GM11168 (cell line): ENCODE data around the gene SCO2.
"Not testable (repeated sequence)": the region's sequence is repeated elsewhere in the genome, so short reads cannot be mapped to it uniquely, and the experiment has no call there.

Experiments used
- in situ Hi-C: fragments of 300-500 bp; cut with MboI; formaldehyde crosslinking; loops from one replicate; pipeline ENCODE4 v1.12.0; 2022; ENCODE audit warnings: low sequenced_read_pairs; ENCODE audit not compliant: unreplicated experiment

SCO2 gene

DNA sequence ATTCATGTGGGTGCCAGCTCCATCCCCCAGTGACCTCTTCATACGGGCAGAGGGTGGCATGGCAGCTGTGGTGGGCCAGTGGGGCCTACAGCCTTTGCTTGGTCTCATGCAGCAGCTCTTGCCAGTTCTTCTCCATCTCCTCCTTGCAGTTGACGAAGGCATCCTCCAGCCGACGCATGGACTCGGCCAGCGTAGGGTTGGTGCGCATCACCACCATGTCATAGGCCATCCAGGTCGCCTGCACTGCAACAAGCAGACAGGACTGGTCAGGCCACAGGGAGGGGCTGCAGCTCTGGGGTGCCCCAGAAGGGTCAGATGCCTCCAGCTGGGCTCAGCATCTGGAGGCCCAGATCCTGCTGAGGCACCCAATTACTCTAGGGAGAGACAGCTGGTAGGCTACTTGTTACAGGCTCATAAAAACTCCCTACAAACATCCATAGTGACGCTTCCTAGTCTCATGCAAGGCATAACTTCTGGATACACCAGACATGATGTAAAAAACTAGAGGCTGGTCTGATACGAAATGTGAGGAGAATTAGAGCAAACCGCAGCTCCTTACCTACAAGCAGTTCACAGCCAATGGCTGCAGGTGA, 25.9 kb upstream of the SCO2 start:
- in situ Hi-C loops: no loop called here

DNA sequence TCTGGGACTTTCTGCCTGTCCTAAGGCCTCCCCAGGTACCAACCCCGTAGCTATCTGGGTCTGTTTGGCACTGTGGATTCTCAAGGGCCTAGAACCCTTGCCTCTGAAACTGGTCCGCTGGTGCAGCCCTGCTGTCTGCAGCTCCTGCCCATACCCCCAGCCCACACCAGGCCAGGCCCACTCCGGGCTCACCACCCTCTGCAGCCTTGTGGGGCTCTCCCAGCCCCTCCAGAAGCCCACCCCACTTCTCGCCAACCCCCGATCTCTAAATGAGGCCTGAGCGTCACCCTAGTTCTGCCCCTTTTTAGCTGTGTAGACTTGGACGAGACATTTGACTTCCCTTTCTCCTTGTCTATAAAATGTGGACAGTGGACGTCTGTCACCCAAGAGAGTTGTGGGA, 25.0 kb upstream of the SCO2 start:
- in situ Hi-C loops: no loop called here

- in situ Hi-C loops: no loop called here
Measured at GRCh38 chr22:50548921-50549790, 23.8 kb upstream of the SCO2 start.

DNA sequence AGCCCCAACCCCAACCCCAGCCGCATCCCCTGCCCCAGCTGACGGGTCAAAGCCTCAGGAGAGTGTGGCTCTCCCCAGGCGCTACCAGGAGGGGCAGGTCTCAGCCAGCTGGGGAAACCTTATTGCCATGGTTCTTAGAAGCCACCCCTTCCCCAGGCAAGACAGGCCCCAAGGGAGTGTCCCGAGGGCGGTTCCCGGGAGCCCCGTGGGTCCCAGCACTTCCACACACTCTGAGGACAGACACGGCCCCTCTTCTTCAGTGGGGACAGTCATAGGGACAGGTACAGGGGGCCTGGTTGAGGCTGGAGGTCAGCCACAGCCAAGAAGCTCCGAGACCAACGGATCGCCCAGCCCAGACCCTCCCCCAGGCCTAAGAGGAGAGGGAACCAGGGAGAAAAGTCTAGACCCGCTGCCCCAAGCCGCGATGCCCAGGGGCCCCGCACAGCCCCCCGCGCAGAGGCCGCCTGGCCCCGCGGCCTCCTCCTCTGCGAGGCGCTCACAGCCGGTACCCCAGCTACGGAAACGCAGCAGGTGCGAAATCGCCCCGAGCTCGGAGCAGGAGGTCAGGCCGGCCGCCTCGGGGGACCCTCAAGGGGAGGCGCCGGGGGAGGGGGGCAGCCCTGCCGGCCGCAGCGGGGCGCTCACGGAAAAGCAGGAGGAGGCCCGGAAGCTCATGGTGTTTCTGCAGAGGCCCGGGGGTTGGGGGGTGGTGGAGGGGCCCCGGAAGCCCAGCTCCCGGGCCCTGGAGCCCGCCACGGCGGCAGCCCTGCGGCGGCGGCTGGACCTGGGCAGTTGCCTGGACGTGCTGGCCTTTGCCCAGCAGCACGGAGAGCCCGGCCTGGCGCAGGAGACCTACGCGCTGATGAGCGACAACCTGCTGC, 22.9 kb upstream of the SCO2 start:
- in situ Hi-C loops: no loop called here

- in situ Hi-C loops: no loop called here
Measured at GRCh38 chr22:50547263-50547985, 22.0 kb upstream of the SCO2 start.

- in situ Hi-C loops: no loop called here
Measured at GRCh38 chr22:50546326-50547262, 21.2 kb upstream of the SCO2 start.

- in situ Hi-C loops: no loop called here
Measured at GRCh38 chr22:50545522-50546325, 20.3 kb upstream of the SCO2 start, which contains the start of gene KLHDC7B. TSS of gene KLHDC7B (plus strand) at chr22:50545899. CDS start at chr22:50546244, 345 bp downstream.

- in situ Hi-C loops: no loop called here
Measured at GRCh38 chr22:50544746-50545253, 19.4 kb upstream of the SCO2 start.

GRCh38 chr22:50544078-50544745, 18.8 kb upstream of the SCO2 start:
- in situ Hi-C loops: no loop called here

GRCh38 chr22:50542416-50542927, 17.1 kb upstream of the SCO2 start:
- in situ Hi-C loops: no loop called here

DNA sequence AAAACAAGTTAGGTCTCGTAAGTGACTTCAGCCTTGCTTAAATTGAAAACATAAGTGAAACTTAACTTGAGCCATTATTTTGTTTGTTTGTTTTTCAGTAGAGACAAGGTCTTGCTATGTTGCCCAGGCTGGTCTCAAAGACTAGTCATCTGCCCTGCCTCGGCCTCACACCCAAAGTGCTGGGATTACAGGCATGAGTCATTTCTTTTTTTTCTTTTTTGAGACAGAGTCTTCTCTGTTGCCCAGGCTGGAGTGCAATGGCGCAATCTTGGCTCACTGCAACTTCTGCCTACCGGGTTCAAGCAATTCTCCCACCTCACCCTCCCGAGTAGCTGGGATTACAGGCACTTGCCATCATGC, 16.2 kb upstream of the SCO2 start:
- in situ Hi-C loops: not testable (repeated sequence)

GRCh38 chr22:50540381-50540780, 15.0 kb upstream of the SCO2 start:
- in situ Hi-C loops: no loop called here

GRCh38 chr22:50537765-50538164, 12.4 kb upstream of the SCO2 start:
- in situ Hi-C loops: no loop called here

- in situ Hi-C loops: no loop called here
Measured at GRCh38 chr22:50536226-50536625, 10.8 kb upstream of the SCO2 start.

- in situ Hi-C loops: no loop called here
Measured at GRCh38 chr22:50535113-50535512, 9.7 kb upstream of the SCO2 start.

DNA sequence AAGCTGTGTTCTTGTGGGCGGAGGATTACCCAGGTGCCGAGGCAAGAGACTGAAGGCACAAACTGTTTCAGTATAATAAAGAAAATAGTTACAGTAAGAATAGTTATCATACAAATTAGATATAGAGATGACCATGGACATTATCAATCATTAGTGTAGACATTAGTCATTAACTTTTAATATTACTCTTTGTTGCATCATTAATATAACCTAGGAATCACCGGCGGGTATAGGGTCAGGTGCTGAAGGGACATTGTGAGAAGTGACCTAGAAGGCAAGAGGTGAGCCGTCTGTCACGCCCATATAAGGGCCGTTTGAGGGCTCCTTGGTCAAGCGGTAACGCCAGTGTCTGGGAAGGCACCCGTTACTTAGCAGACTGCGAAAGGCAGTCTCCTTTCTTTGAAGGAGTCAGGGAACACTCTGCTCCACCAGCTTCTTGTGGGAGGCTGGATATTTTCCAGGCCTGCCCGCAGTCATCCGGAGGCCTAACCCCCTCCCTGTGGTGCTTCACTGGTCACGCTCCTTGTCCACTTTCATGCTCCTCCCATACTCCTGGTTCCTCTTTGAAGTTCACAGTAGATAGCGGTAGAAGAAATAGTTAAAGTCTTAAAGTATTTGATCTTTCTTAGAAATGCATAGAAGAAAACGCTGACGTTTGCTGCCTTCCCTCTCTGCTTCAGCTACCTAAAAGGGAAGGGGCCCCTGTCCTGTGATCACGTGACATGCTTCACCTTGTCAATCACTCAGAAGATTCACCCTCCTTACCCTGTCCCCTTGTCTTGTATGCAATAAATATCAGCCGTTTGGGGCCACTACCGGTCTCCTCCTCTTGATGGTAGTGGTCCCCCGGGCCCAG, 8.7 kb upstream of the SCO2 start:
- in situ Hi-C loops: not testable (repeated sequence)
